ENCODE data around the gene PTPRC.

PTPRC gene

GRCh38 chr1:198648592-198648991, 9.8 kb downstream of the PTPRC start:
- DNase-seq = no peak

- no peak for DNase-seq
These were observed 10.6 kb downstream of the PTPRC start for GRCh38 chr1:198649232-198649967.

- no peak for DNase-seq
These were observed 11.1 kb downstream of the PTPRC start for GRCh38 chr1:198649968-198650338.

GRCh38 chr1:198650506-198650905, 11.7 kb downstream of the PTPRC start:
- no peak for DNase-seq

GRCh38 chr1:198651650-198652400, 13.0 kb downstream of the PTPRC start:
- DNase-seq = no peak

- no peak for DNase-seq
These were observed 15.1 kb downstream of the PTPRC start for GRCh38 chr1:198653808-198654413.

- DNase-seq = no peak
These were observed 16.8 kb downstream of the PTPRC start for GRCh38 chr1:198655459-198656121.

- DNase-seq = no peak
These were observed 17.7 kb downstream of the PTPRC start for GRCh38 chr1:198656500-198656932.

GRCh38 chr1:198657550-198658064, 18.8 kb downstream of the PTPRC start:
- no peak for DNase-seq

- DNase-seq = no peak
These were observed 21.8 kb downstream of the PTPRC start for GRCh38 chr1:198660341-198661261.

- no peak for DNase-seq
These were observed 24.0 kb downstream of the PTPRC start for GRCh38 chr1:198662821-198663220.

- no peak for DNase-seq
These were observed 25.4 kb downstream of the PTPRC start for GRCh38 chr1:198664068-198664788.

GRCh38 chr1:198667186-198667585, 28.3 kb downstream of the PTPRC start:
- no peak for DNase-seq

GRCh38 chr1:198667807-198668206, 29.0 kb downstream of the PTPRC start:
- no peak for DNase-seq

- DNase-seq = no peak
These were observed 30.3 kb downstream of the PTPRC start for GRCh38 chr1:198669023-198669698.

GRCh38 chr1:198669771-198670170, 30.9 kb downstream of the PTPRC start:
- DNase-seq = no peak

- DNase-seq = no peak
These were observed 32.3 kb downstream of the PTPRC start for GRCh38 chr1:198671136-198671535.

GRCh38 chr1:198672124-198672523, 33.3 kb downstream of the PTPRC start:
- DNase-seq = no peak

GRCh38 chr1:198674009-198674408, 35.2 kb downstream of the PTPRC start:
- DNase-seq = no peak

GRCh38 chr1:198676253-198676652, 37.4 kb downstream of the PTPRC start:
- no peak for DNase-seq

GRCh38 chr1:198677027-198677426, 38.2 kb downstream of the PTPRC start:
- no peak for DNase-seq
